Upper lobe of right lung (tissue), 1 donor: ENCODE data around the gene PROZ. TPM values are rescaled to one million over a fixed set of nuclear protein-coding genes. Genes with fewer than 3 reads are reported as not detected.

Experiments
- ATAC-seq: fragments of 200-7000 bp; cut with Tn5 transposase; one replicate; pipeline ENCODE4 v1.9.1; 2020; ENCODE audit warnings: mild to moderate bottlenecking, moderate library complexity
- DNase-seq: peaks from one replicate; pipeline ENCODE4 v3.0.0-alpha.2; 2020
- H3K27ac ChIP-seq: fragments of 200-600 bp; one replicate; pipeline ENCODE4 v1.8.0; 2022
- H3K27me3 ChIP-seq: fragments of 200-600 bp; one replicate; pipeline ENCODE4 v1.8.0; 2022; ENCODE audit warnings: mild to moderate bottlenecking
- H3K36me3 ChIP-seq: fragments of 200-600 bp; one replicate; pipeline ENCODE4 v1.8.0; 2022
- H3K4me1 ChIP-seq: fragments of 200-600 bp; one replicate; pipeline ENCODE4 v1.8.0; 2022
- H3K4me3 ChIP-seq: fragments of 200-600 bp; one replicate; pipeline ENCODE4 v1.8.0; 2022; ENCODE audit warnings: mild to moderate bottlenecking
- H3K9me3 ChIP-seq: fragments of 200-600 bp; one replicate; pipeline ENCODE4 v1.8.0; 2022
- intact Hi-C: fragments of 100-400 bp; cut with DNase I; formaldehyde crosslinking; loops from one replicate; pipeline ENCODE4 v1.11.0; 2022
- total RNA-seq: library from RNA; stranded (reverse); fragmentation: NEBNext Ultra II Directional; extraction: Animal tissue kit (Norgen Biotek cat#: 25700); gene quantifications from one replicate; pipeline ENCODE4 v1.2.1, GENCODE V29; 2021
- TF ChIP-seq, protein P1 (sequence below): fragments of 200-600 bp; IDR thresholded peaks from one replicate; pipeline ENCODE4 v1.8.0; 2022; ENCODE audit warnings: antibody characterized with exemption
- donor health status: DM: no; HTN: yes; CAD: no; lungs with severe emphysema.

PROZ gene
- total RNA-seq, 1 donor from 2014 or later, result not detected

DNA sequence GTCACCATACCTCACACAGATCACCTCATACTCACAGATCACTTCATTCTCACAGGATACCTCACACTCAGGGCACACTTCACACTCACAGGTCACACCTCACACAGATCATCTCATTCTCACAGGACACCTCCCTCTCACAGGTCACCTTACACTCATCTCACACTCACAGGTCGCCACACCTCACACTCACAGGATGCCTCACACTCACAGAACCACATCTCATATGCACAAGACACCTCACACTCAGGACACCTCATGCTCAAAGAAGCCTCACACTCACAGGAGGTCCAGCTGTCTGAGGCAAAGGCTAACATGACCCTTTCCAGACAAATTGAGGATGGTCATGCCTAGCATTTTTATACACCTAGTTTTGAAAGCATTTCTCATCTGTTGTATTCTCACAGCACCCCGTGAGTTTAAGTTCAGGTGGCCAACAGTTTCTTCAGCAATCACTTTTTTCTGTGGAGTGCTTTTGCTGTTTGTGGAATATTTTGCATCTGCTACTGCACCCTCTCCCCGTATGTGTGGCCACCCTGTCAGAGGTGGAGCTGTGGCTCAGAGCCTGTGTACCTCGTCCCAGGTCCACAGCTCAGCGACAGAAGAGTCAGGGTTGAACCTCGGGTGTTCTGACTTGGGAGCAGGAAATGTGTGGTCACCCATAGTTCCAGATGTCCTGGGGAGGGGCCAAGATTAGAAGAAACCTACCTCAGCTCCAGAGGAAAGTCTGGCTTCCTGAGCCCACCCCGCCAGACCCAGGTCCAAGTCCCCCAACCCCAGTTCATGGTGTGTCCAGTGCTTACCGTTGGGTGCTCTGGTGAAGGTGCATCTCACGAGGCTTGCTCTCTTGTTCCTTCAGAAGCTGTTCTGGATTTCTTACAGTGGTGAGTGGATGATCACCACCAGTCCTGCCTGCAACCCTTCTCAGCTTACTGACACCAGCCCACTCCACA is 45.3 kb upstream of the PROZ start:
- TF ChIP-seq, protein P1, sequence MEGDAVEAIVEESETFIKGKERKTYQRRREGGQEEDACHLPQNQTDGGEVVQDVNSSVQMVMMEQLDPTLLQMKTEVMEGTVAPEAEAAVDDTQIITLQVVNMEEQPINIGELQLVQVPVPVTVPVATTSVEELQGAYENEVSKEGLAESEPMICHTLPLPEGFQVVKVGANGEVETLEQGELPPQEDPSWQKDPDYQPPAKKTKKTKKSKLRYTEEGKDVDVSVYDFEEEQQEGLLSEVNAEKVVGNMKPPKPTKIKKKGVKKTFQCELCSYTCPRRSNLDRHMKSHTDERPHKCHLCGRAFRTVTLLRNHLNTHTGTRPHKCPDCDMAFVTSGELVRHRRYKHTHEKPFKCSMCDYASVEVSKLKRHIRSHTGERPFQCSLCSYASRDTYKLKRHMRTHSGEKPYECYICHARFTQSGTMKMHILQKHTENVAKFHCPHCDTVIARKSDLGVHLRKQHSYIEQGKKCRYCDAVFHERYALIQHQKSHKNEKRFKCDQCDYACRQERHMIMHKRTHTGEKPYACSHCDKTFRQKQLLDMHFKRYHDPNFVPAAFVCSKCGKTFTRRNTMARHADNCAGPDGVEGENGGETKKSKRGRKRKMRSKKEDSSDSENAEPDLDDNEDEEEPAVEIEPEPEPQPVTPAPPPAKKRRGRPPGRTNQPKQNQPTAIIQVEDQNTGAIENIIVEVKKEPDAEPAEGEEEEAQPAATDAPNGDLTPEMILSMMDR, result no peak
- DNase-seq, result peak; percentile 27
- H3K9me3 ChIP-seq, result no peaks in the 10 kb centered on the region
- H3K27me3 ChIP-seq, result peaks cover 21% of the 10 kb centered on the region
- no peak overlapping the region for H3K4me3 ChIP-seq
- intact Hi-C loops, result no loop called here
- no peak for ATAC-seq
- no peak overlapping the region for H3K27ac ChIP-seq
- no peaks in the 10 kb centered on the region for H3K36me3 ChIP-seq
- peaks cover 17% of the 10 kb centered on the region for H3K4me1 ChIP-seq

DNA sequence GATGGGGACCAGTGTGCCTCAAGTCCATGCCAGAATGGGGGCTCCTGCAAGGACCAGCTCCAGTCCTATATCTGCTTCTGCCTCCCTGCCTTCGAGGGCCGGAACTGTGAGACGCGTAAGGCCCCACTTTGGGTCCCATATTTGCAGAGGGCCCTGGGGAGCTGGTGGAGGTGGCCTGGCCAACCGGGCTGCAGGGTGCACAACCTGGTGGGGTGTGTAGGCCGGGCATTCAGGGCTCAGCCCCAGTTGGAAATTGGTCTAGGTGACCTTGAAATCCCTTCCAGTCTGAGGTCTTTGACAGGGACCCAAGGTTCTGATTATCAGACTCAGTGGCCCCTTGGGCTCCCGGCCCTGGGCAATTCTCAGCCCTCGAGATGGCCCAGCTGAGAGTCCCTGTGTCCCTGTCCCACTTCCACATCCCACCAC is 44.6 kb upstream of the PROZ start:
- no peak overlapping the region for H3K4me3 ChIP-seq
- TF ChIP-seq, protein P1, result no peak
- ATAC-seq (no peak), DNase-seq (peak; percentile 46)
- H3K27me3 ChIP-seq, result peaks cover 21% of the 10 kb centered on the region
- H3K4me1 ChIP-seq, result peaks cover 17% of the 10 kb centered on the region
- H3K36me3 ChIP-seq, result no peaks in the 10 kb centered on the region
- intact Hi-C loops, result no loop called here
- no peaks in the 10 kb centered on the region for H3K9me3 ChIP-seq
- H3K27ac ChIP-seq, result no peak overlapping the region

DNA sequence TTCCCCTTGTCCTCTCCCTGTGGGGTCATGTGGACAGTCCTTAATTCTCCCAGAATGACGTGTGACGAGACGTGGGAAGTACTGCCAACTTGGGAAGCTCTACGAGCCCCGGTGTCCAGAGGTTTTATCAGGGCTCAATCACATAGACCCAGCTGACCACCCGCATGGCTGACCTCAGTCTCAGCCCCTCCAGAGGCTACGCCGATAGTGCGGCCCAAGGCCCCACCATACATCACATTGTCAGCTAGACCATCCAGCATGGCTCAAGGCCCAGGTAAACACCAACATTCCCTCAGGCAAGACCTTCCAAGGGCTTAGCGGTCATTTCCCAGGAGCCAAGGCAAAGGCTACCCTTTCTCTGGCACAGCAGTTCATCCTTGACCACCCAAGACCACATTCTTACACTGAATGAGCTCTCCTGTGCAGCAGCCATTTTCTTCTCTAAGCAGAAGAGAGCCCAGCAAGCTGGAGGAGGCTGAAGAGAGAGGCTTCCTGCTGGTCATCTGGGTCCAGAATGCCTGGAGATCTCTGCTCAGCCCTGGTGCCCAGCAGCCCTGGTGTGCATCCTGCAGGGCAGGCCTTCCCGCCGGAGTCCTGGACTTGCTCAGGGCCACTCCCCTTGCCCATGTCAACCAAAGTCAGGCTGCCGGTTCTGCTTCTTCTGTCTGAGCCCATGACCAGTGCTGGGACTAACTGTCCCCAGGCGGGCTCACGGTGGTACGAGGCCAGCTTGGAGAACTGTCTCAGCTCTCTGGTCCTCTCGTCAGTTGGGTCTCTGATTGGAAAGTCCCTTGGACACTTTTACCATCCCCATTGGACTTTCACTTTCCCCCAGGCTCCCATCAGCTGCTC is 43.7 kb upstream of the PROZ start:
- no peak overlapping the region for H3K4me3 ChIP-seq
- no peak for DNase-seq
- H3K27me3 ChIP-seq, result peaks cover 14% of the 10 kb centered on the region
- no peak overlapping the region for H3K27ac ChIP-seq
- intact Hi-C loops, result no loop called here
- TF ChIP-seq, protein P1, result no peak
- peaks cover 13% of the 10 kb centered on the region for H3K4me1 ChIP-seq
- no peaks in the 10 kb centered on the region for H3K36me3 ChIP-seq
- ATAC-seq, result no peak
- H3K9me3 ChIP-seq, result no peaks in the 10 kb centered on the region

DNA sequence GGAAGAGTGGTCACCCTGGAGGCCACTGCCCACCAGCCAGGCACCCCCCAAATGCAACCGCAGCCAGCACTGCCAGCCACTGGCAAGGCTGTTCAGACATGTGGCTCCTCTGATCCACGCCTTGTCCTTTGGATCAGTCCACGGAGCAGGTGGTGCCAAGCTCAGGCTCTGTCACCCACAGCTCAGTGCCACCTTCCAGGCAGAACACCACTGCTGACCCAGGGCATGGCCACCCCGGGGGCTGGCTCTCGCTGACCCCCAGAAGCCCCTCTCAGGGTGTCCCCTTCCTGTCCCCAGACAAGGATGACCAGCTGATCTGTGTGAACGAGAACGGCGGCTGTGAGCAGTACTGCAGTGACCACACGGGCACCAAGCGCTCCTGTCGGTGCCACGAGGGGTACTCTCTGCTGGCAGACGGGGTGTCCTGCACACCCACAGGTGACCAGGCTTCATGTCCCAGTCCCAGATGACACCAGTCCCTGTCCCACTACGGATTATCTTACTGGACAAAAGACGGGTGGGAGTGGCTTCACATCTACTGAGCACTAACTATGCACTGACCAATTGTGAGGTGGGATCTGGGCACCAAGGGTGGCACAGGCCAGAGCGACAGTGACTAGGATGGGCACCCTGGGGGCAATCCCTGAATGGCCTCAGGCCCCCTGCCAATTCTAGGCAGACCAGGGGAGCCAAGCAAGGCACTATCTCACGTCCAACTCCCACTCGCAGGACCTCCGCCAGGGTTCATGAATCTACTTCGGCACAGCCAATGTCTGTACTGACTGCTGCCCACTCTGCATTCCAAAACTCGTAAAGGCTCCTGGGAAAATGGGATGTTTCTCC is 42.9 kb upstream of the PROZ start:
- no peak for DNase-seq
- ATAC-seq, result no peak
- intact Hi-C loops, result no loop called here
- Histone ChIP-seq H3K4me1 (peaks cover 5% of the 10 kb centered on the region), H3K4me3 (no peak overlapping the region), H3K27ac (no peak overlapping the region), H3K36me3 (no peaks in the 10 kb centered on the region), H3K27me3 (peaks cover 6% of the 10 kb centered on the region), H3K9me3 (no peaks in the 10 kb centered on the region)
- TF ChIP-seq, protein P1, result no peak

DNA sequence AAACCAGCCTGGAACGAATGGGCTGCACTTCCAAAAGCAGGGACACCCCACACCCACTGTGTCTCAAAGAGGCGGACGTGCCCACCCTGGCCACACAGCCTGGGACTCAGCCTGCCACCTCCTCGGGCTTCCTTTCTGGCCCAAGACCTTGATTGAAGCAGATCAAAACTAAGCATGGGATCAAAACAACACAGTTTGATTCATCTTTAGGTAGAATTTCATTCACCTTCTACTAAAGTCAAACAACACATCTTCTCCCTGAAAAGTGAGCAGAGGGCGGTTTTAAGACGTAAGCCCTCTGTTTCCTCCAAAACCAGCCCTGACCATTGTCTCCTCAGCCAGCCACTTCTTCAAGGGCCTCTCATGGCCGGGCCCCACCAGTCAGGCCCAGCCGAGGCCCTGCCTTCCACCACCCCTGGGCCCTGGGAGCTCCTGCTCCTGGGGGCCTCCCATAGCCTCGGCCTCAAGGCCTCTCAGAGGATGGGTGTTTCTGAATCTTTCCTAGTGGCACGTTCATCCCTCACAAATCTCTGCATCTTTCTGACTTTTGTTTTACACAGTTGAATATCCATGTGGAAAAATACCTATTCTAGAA is 42.1 kb upstream of the PROZ start:
- TF ChIP-seq, protein P1, result no peak
- intact Hi-C loops, result no loop called here
- Histone ChIP-seq H3K27ac (no peak overlapping the region), H3K27me3 (no peaks in the 10 kb centered on the region), H3K4me3 (no peak overlapping the region), H3K36me3 (no peaks in the 10 kb centered on the region), H3K9me3 (no peaks in the 10 kb centered on the region), H3K4me1 (no peaks in the 10 kb centered on the region)
- DNase-seq, result no peak
- no peak for ATAC-seq
